Aorta (tissue), 5 donors: ENCODE data around the gene HERC6. TPM values are rescaled to one million over a fixed set of nuclear protein-coding genes. Genes with fewer than 3 reads are reported as not detected.

Experiments used
- ATAC-seq: fragments of 200-7000 bp; cut with Tn5 transposase; one replicate; pipeline ENCODE4 v1.9.1; 2022; ENCODE audit warnings: moderate library complexity; ENCODE audit not compliant: low FRiP score
- DNase-seq, 2 donors: peaks; one replicate each; pipeline ENCODE4 v3.0.0-alpha.2; 2020
- H3K27ac ChIP-seq, 2 donors: one replicate each; pipeline ENCODE4 v1.5.1; 2013; ENCODE audit warnings: low read length in 2 of 2, mild to moderate bottlenecking in 2 of 2, moderate library complexity in 2 of 2, control low read depth in 1 of 2, inconsistent platforms in 1 of 2, low read depth in 1 of 2
- H3K27me3 ChIP-seq, 2 donors: one replicate each; pipeline ENCODE4 v1.6.1; 2013; ENCODE audit warnings: control low read depth in 1 of 2, low read length in 1 of 2, mild to moderate bottlenecking in 1 of 2, moderate library complexity in 1 of 2; ENCODE audit not compliant: insufficient read depth in 2 of 2, control insufficient read depth in 1 of 2
- H3K36me3 ChIP-seq, 2 donors: one replicate each; pipeline ENCODE4 v1.6.1; 2013; ENCODE audit warnings: control low read depth in 1 of 2, low read length in 1 of 2, mild to moderate bottlenecking in 1 of 2; ENCODE audit not compliant: insufficient read depth in 2 of 2, control insufficient read depth in 1 of 2
- H3K4me1 ChIP-seq, 2 donors: one replicate each; pipeline ENCODE4 v1.6.1; 2013; ENCODE audit warnings: low read length in 2 of 2, control low read depth in 1 of 2, mild to moderate bottlenecking in 1 of 2, moderate library complexity in 1 of 2; ENCODE audit not compliant: insufficient read depth in 2 of 2, control insufficient read depth in 1 of 2
- H3K4me3 ChIP-seq, 2 donors: one replicate each; pipeline ENCODE4 v1.5.1; 2013; ENCODE audit warnings: low read length in 2 of 2, control low read depth in 1 of 2, mild to moderate bottlenecking in 1 of 2
- H3K9me3 ChIP-seq: one replicate; pipeline ENCODE4 v1.6.1; 2013; ENCODE audit warnings: mild to moderate bottlenecking, low read length; ENCODE audit not compliant: control insufficient read depth
- WGBS, 2 donors: extraction: QIAGEN DNeasy Blood & Tissue Kit; methylation state at CpG; one replicate each; pipeline ENCODE4 v1.1.7; 2013; 5-methylcytosine and 5-hydroxymethylcytosine counted together
- intact Hi-C, 2 donors: fragments of 100-400 bp; cut with DNase I; formaldehyde crosslinking; loops; one replicate each; pipeline versions ENCODE4 v1.14.2 to v1.15.0; 2022
- polyA plus RNA-seq, 2 donors: library from polyadenylated mRNA; stranded (reverse); fragments of 200-250 nt; gene quantifications; one replicate each; pipeline ENCODE4 v1.2.3, GENCODE V29; 2013
- total RNA-seq, 2 donors: library from RNA; stranded (reverse); fragmentation: NEBNext Ultra II Directional; extraction: Animal tissue kit (Norgen Biotek cat#: 25700); gene quantifications; one replicate each; pipeline ENCODE4 v1.2.1, GENCODE V29; 2021
- donor health status: healthy with polysubstance abuse.
- donor health status: Bipolar disorder and iron deficiency.
- donor health status: DM: no; HTN: no; CAD: no.
- donor health status: DM: no; HTN: no; CAD: no.
- donor health status: DM: yes; HTN: yes; CAD: no.

Gene HERC6
- total and polyA plus RNA-seq, 4 donors = 2.4 to 9.5 (median 5.6) TPM

DNA sequence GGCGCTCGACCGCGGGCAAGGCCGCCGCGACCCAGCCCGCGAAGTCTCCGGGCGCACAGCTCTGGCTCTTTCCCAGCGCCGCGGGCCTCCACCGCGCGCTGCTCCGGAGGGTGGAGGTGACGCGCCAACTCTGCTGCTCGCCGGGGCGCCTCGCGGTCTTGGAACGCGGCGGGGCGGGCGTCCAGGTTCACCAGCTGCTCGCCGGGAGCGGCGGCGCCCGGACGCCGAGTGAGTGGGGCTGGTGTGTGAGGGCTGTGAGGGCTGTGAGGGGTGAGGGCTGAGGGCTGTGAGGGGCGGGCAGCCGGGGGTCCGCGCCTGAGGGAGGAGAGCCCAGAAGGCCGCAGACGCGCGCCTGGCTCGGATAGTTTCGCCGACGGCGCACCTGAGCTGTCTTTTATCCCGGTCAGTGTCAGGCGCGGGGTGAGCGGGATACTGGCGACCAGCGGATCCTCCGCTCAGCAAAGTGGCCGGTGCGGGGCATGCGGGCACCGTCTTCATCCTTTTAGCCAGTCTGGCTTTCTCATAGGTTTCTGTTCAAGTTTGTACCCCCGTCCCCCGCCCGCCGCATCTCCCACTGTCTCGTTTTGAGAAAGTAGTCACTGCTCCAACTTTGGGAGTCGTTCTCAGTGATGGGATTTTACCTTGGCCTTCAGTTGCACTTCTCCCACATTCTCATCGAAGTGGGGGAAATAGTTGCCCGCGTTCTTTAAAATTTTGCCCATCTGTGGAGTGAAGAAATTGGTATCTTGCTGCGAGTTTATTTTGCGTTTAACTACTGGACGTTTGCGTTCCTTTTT lies 78.9 kb downstream of the HERC6 start:
- DNase-seq (peak; percentile 67 to 86), ATAC-seq (peak; percentile 82)
- intact Hi-C loops = loop anchor here (5.0 to 10.0 kb wide), 6 partner anchors 60 to 240 kb away; partner anchors contain the start of genes HERC6 (in 2 of the 2) and PPM1K (in 2 of the 2)
- Histone ChIP-seq H3K4me3 (peak overlapping the region; percentile 9 to 82), H3K27me3 (no peaks in the 10 kb centered on the region), H3K27ac (peak overlapping the region; percentile 41 to 57), H3K36me3 (no peaks in the 10 kb centered on the region), H3K9me3 (no peaks in the 10 kb centered on the region), H3K4me1 (no peaks in the 10 kb centered on the region)
- WGBS, 2 donors = 2 to 3% methylated on average over 57 to 75 of the region's 75 CpGs

DNA sequence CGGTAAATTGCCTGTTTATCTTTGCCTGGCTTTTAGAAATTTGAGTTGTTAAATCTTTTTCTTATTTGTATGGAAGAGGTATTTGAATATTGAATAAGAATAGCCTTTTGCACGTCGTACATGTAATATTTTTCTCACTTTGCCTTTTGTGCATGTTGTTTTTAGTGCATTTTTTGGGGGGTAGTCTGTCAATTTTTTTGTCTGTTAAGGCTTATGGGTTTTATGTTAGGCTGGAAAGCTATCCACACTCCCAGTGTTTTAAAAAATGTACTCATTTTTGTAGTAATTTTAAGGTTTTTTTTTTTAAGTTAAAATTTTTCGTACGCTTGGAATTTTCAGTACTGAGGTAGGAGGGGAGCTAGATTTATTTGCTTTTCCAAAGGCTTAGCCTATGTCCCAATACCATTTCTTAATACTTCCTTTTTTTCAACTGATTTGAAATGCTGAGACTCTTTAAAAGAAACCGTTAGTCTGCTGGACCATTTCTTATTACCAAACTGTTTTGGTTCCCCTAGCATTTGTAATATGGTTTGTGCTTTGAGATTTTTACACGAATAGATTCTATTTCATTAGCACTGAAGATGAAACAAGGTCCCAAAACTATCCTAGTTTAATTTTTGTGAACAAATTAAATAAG lies 79.6 kb downstream of the HERC6 start:
- Histone ChIP-seq H3K36me3 (no peaks in the 10 kb centered on the region), H3K27ac (peak overlapping the region in 1 of 2 donors; percentile 45), H3K4me1 (no peaks in the 10 kb centered on the region), H3K9me3 (no peaks in the 10 kb centered on the region), H3K27me3 (no peaks in the 10 kb centered on the region), H3K4me3 (peak overlapping the region; percentile 9 to 82)
- intact Hi-C loops = loop anchor here (5.0 to 10.0 kb wide), 6 partner anchors 59 to 241 kb away; partner anchors contain the start of genes HERC6 (in 2 of the 2) and PPM1K (in 2 of the 2)
- WGBS, 2 donors = 20 to 24% methylated on average over 7 of the region's 7 CpGs
- ATAC-seq (no peak), DNase-seq (no peak)

DNA sequence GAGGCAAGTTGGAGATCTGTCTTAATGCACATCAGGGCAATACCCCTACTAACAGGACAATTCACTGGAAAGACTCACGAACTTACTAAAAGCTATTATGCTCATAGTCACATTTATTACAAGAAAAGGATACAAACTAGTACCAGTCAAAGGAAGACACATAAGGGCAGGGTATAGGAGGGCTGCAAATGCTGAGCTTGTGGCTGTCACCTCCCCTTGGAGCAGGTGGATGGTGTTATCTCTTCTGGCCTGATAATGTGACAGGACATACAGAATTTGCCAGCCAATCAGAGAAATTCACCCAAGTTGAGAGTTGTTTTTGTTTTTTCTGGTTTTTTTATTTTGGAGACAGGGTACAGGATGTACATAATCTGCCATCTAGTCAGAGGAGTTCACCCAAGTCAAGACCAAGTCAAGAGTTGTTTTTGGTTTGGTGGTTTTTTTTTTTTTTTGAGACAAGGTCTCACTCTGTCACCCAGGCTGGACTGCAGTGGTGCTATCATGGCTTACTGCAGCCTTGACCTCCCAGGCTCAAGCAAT lies 87.1 kb downstream of the HERC6 start:
- ATAC-seq (no peak), DNase-seq (no peak)
- H3K36me3 ChIP-seq = peaks cover 2 to 12% of the 10 kb centered on the region in 2 donors
- H3K27ac ChIP-seq = no peak overlapping the region
- intact Hi-C loops = loop anchor here in 1 of 2 donors (5.0 kb wide), 1 partner anchor 47 kb away; no protein-coding TSS in a partner anchor
- H3K9me3 ChIP-seq = no peaks in the 10 kb centered on the region
- no peak overlapping the region for H3K4me3 ChIP-seq
- no peaks in the 10 kb centered on the region for H3K27me3 ChIP-seq
- peaks cover 0 to 2% of the 10 kb centered on the region in 2 donors for H3K4me1 ChIP-seq
- WGBS, 2 donors = 89 to 96% methylated on average over 1 of the region's 1 CpG

DNA sequence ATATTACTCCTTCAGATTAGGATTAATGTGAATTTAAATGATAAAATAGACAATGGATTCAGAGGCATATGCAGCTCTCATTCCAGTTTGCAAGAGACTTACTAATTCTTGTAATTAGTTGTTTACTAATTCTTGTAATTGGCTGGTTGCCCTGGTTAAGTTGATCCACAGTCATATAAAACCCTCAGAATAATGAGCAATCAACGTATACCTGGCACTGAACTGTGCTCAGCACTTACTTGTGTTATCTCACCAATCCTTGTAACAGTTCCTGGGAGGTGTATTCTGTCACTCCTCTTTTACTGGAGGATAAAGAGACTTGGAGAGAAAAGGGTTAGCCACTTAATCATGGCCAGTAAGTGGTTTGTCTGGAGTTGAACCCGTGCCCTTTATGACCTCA lies 88.7 kb downstream of the HERC6 start:
- Histone ChIP-seq H3K36me3 (peaks cover 2 to 12% of the 10 kb centered on the region in 2 donors), H3K4me3 (no peak overlapping the region), H3K27me3 (no peaks in the 10 kb centered on the region), H3K4me1 (peaks cover 0 to 2% of the 10 kb centered on the region in 2 donors), H3K9me3 (no peaks in the 10 kb centered on the region), H3K27ac (no peak overlapping the region)
- intact Hi-C loops = loop anchor here in 1 of 2 donors (5.0 kb wide), 1 partner anchor 45 kb away; no protein-coding TSS in a partner anchor
- WGBS, 2 donors = 74 to 75% methylated on average over 2 of the region's 2 CpGs
- no peak for DNase-seq
- no peak for ATAC-seq

DNA sequence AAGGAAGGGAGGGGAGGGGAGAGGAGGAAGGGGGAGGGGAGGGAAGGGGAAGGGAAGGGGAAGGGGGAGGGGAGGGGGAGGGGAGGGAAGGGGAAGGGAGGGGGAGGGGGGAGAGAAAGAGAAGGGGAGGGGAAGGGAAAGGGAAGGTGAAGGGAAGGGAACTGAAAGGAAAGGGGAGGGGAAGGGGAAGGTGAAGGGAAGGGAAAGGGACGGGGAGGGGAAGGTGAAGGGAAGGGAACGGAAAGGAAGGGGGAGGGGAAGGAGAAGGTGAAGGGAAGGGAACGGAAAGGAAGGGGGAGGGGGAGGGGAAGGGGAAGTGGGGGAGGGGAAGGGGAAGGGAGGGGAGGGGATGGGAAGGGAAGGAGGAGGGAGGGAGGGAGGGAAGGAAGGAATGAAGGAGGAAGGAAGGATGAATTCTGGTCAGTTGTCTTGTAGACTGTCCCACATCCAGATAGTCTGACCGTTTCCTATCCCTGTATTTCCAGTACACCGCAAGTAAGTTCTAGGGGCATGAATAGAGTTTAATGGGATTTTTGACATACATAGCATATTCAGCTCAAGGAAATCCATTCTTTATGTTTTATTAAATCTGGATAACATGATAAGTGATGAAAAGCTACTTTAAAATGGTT lies 98.7 kb downstream of the HERC6 start:
- no peaks in the 10 kb centered on the region for H3K36me3 ChIP-seq
- intact Hi-C loops = no loop called here
- peaks cover 0 to 4% of the 10 kb centered on the region in 2 donors for H3K4me1 ChIP-seq
- H3K27ac ChIP-seq = no peak overlapping the region
- WGBS, 2 donors = 85 to 90% methylated on average over 3 to 5 of the region's 5 CpGs
- DNase-seq (no peak), ATAC-seq (no peak)
- no peak overlapping the region for H3K4me3 ChIP-seq
- no peaks in the 10 kb centered on the region for H3K27me3 ChIP-seq
- no peaks in the 10 kb centered on the region for H3K9me3 ChIP-seq

DNA sequence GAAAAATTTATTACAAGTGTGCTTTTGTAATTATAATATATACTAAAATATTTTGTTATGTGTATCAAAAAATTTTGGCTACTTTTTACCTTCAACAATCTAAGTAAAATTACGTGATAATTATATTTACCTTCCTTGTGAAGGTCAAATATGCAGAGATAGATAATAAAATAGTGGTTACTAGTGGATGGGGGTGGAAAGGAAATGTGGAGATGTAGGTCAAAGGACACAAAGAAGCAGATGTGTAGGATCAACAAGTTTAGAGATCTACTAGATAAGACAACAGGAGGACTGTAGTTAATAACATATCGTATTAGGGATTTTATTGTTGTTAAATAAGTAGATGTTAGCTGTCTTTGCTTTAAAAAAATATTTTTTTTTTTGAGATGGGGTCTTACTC lies 99.6 kb downstream of the HERC6 start:
- H3K27ac ChIP-seq = no peak overlapping the region
- intact Hi-C loops = no loop called here
- peaks cover 0 to 2% of the 10 kb centered on the region in 2 donors for H3K4me1 ChIP-seq
- no peak for ATAC-seq
- H3K4me3 ChIP-seq = no peak overlapping the region
- H3K27me3 ChIP-seq = no peaks in the 10 kb centered on the region
- DNase-seq = no peak
- H3K9me3 ChIP-seq = no peaks in the 10 kb centered on the region
- 95% methylated on average over 2 of the region's 2 CpGs for WGBS, 2 donors
- H3K36me3 ChIP-seq = no peaks in the 10 kb centered on the region

DNA sequence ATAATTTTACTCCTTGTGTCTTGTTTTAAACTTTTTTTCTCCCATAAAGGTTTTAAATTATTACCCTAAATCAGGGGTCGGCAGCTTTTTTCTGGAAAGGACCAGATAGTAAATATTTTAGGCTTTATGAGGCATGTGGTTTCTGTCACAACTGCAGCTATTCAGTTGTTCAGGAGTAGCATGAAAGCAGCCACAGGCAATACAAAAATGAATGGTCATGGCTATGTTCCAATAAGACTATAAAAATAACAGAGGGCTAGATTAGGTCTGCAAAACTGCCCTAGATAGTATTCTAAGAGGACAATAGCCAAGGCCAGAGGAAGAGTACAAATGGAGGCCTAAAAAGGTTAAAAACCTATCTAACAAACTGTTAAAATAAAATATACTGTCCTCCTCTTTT lies 102.9 kb downstream of the HERC6 start:
- intact Hi-C loops = no loop called here
- Histone ChIP-seq H3K4me3 (no peak overlapping the region), H3K27me3 (no peaks in the 10 kb centered on the region), H3K9me3 (no peaks in the 10 kb centered on the region), H3K36me3 (peaks cover 0 to 1% of the 10 kb centered on the region in 2 donors), H3K4me1 (no peaks in the 10 kb centered on the region), H3K27ac (no peak overlapping the region)
- DNase-seq (no peak), ATAC-seq (no peak)
- 29 to 38% methylated on average over 1 of the region's 1 CpG for WGBS, 2 donors

DNA sequence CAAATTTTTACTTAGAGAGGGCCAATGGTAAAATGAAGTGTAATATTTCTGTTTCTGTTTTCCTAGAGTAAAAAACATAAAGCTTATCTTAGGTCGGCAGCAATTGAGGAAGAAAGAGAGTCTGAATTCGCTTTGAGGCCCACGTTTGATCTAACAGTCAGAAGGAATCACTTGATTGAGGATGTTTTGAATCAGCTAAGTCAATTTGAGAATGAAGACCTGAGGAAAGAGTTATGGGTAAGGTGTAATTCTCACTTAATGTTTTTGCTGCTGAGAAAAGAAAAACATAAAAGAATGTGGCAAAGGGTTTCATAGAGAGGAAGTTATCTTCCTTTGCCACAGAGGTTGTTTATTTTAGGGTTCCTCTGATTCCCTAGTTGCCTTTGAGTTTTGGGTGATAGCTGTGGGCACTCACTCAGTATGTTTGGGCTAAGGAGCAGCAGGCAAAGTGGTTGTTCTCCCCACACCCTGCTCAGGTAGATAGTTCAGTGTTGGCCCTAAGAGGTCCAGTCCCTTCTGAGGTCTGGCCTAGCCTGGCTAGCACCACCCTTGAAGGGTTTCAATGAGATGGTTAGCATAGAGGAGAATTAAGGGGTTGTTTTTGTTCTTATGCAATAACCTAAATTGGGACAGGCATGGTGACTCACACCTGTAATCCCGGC lies 110.6 kb downstream of the HERC6 start:
- no peaks in the 10 kb centered on the region for H3K4me1 ChIP-seq
- no peaks in the 10 kb centered on the region for H3K27me3 ChIP-seq
- no peaks in the 10 kb centered on the region for H3K9me3 ChIP-seq
- ATAC-seq = no peak
- intact Hi-C loops = no loop called here
- 68 to 69% methylated on average over 4 of the region's 4 CpGs for WGBS, 2 donors
- no peak for DNase-seq
- no peak overlapping the region for H3K4me3 ChIP-seq
- H3K27ac ChIP-seq = no peak overlapping the region
- peaks cover 0 to 3% of the 10 kb centered on the region in 2 donors for H3K36me3 ChIP-seq
